ENCODE data around the gene MGRN1.

GRCh38 chr16:4664538-4665418, 40.2 kb downstream of the MGRN1 start:
- TF ChIP-seq CTCF (IDR thresholded peaks at IDR 0.05; ENCODE audit: extremely low read depth in 1 of 2, insufficient read depth in 1 of 2, low read depth in 1 of 2, low read length in 2 of 2) (no peak), EZH2 (IDR thresholded peaks at IDR 0.05; ENCODE audit: borderline replicate concordance, low read depth, low read length, severe bottlenecking) (no peak)

All from endothelial cell of umbilical vein (primary cell).